Stimulated activated CD4-positive, alpha-beta T cell treated with anti-CD3 and anti-CD28 coated beads, Interleukin-1b, Interleukin-23, amount 100 ng/mL, for 48 hours (primary cell): ENCODE results near the gene SLC35F4.

Source experiments
- DNase-seq: peaks from one replicate; pipeline ENCODE4 v3.0.0-alpha.2; 2020

SLC35F4 gene

GRCh38 chr14:57847706-57848105 lies 18.2 kb downstream of the SLC35F4 start:
- DNase-seq = no peak

- DNase-seq = no peak
Measured at GRCh38 chr14:57847096-57847495, 18.8 kb downstream of the SLC35F4 start.

GRCh38 chr14:57846596-57846995 lies 19.3 kb downstream of the SLC35F4 start:
- no peak for DNase-seq

- DNase-seq = no peak
Measured at GRCh38 chr14:57845802-57846531, 19.9 kb downstream of the SLC35F4 start.

- no peak for DNase-seq
Measured at GRCh38 chr14:57845316-57845715, 20.6 kb downstream of the SLC35F4 start.

- DNase-seq = no peak
Measured at GRCh38 chr14:57837267-57837666, 28.6 kb downstream of the SLC35F4 start.

- DNase-seq = no peak
Measured at GRCh38 chr14:57835766-57836165, 30.1 kb downstream of the SLC35F4 start.

GRCh38 chr14:57834961-57835360 lies 30.9 kb downstream of the SLC35F4 start:
- no peak for DNase-seq

- no peak for DNase-seq
Measured at GRCh38 chr14:57834001-57834598, 31.8 kb downstream of the SLC35F4 start.

GRCh38 chr14:57833323-57833722 lies 32.6 kb downstream of the SLC35F4 start:
- peak; percentile 2 for DNase-seq

- DNase-seq = no peak
Measured at GRCh38 chr14:57831981-57832380, 33.9 kb downstream of the SLC35F4 start.

GRCh38 chr14:57828713-57829112 lies 37.2 kb downstream of the SLC35F4 start:
- no peak for DNase-seq

GRCh38 chr14:57823015-57823660 lies 42.8 kb downstream of the SLC35F4 start:
- no peak for DNase-seq

- no peak for DNase-seq
Measured at GRCh38 chr14:57822081-57822480, 43.8 kb downstream of the SLC35F4 start.

- DNase-seq = no peak
Measured at GRCh38 chr14:57820581-57820980, 45.3 kb downstream of the SLC35F4 start.

- no peak for DNase-seq
Measured at GRCh38 chr14:57818511-57818910, 47.4 kb downstream of the SLC35F4 start.

GRCh38 chr14:57816568-57817284 lies 49.2 kb downstream of the SLC35F4 start:
- DNase-seq = no peak

- DNase-seq = no peak
Measured at GRCh38 chr14:57814726-57815125, 51.2 kb downstream of the SLC35F4 start.

- no peak for DNase-seq
Measured at GRCh38 chr14:57812741-57813140, 53.2 kb downstream of the SLC35F4 start.

- DNase-seq = no peak
Measured at GRCh38 chr14:57811998-57812546, 53.8 kb downstream of the SLC35F4 start.

- no peak for DNase-seq
Measured at GRCh38 chr14:57809808-57810207, 56.1 kb downstream of the SLC35F4 start.

GRCh38 chr14:57797160-57797559 lies 68.7 kb downstream of the SLC35F4 start:
- DNase-seq = no peak

- DNase-seq = no peak
Measured at GRCh38 chr14:57796556-57796955, 69.3 kb downstream of the SLC35F4 start.
